HG03354 (cell line): ENCODE measurements around the gene HSPA5.
"Not testable (repeated sequence)": the region's sequence is repeated elsewhere in the genome, so short reads cannot be mapped to it uniquely, and the experiment has no call there.

ENCODE experiments used
- ATAC-seq: cut with Tn5 transposase; IDR thresholded peaks from one replicate; pipeline ENCODE4 v1.9.1; 2021; ENCODE audit warnings: mild to moderate bottlenecking; ENCODE audit not compliant: unreplicated experiment, poor library complexity, severe bottlenecking

The HSPA5 gene

DNA sequence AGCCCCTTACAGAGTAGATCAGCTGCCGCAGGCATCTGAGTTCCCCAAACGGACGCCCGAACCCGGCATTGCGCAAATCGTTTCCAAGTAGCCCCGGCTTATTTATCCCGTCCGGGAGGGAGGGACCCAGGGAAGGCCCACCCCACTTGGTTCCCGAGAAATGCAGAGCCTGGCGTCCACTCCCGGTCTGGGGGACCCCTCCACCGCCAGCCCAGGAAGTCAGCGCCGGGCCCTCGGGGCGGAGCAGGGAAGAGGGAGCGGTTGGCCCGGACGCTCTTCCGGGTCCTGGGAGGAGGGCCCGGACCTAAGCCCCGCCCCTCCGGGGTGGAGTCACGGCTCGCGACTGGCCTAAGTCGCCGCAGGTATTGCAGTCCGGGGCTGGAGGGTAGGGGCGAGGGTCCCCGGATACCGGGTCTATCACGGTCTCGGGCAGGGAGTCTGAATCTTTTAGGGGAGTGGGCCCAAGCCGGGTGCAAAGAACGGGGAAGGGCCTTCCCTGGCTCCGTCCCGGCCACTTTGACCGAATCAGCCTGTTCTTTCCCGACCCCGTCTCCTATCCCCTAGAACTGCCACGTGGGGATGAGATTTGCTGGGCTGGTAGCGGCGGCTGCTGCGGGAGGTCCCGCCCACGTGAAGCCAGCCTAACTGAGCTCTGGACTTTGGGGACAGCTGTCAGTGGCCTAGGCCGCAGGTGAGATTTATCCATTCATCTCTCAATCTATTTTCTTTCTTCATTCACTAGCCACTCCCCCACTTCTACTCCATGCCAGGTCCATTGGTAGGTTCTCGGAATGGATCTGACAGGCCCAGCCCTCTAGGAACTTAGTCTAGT, 40.7 kb downstream of the HSPA5 start, which contains the start of gene RABEPK:
Gene RABEPK, plus strand, starts transcription at position 327 of the 832 bp plus-strand sequence. CDS start 2,472 bp downstream, outside the sequence.
- peak; percentile 99 for ATAC-seq

DNA sequence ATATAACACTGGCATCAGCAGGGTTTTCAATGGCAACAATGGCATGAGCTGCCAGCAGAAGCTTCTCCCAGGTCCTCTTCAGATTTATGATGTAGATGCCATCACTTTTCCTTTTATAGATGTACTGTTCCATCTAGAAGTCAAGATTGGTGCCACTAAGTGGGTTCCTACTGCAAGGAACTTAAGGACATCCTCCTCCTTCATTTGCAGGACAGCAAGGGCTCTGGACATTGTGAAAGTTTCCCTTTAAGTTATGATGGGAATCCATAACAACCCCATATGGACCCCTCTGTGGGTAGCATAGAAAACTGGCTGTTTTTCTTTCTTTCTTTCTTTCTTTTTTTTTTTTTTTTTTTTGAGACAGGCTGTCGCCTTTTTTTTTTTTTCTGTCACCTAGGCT, 45.6 kb downstream of the HSPA5 start:
- ATAC-seq = not testable (repeated sequence)

DNA sequence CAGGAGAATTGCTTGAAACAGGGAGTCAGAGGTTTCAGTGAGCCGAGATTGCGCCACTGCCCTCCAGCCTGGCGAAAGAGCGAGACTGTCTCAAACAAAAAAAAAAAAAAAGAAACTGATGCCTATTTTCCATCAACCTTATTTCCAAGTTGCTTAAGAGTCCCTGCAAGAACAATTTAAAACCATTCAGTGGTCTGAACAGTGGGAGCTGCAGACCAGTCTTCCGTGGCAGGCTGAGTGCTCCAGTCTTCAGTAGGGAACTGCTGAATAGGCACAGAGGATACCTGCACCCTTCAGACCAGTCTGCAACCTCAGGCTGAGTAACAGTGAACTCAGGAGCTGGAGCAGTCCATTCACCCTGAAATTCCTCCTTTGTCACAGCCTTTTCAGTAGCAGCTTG, 46.7 kb downstream of the HSPA5 start:
- ATAC-seq = not testable (repeated sequence)

DNA sequence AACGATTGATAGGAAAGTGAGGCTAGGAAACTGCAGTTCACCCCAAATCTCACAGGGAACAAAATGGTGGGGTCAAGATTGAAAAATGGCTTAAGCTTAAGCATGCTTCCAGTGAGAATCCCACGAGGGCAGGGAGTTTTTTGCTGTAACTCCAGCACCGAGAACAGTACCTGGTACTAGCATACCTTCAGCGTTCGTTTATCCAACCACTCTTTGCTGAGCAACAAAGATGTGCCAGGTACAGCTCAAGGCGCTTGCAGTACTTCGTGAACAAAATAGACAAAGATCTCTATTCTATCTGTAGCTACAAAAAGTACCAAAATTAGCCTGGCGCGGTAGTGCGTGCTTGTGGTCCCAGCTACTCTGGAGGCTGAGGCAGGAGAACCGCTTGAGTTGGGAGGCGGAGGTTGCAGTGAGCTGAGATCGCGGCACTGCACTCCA, 50.8 kb downstream of the HSPA5 start:
- ATAC-seq = no peak

DNA sequence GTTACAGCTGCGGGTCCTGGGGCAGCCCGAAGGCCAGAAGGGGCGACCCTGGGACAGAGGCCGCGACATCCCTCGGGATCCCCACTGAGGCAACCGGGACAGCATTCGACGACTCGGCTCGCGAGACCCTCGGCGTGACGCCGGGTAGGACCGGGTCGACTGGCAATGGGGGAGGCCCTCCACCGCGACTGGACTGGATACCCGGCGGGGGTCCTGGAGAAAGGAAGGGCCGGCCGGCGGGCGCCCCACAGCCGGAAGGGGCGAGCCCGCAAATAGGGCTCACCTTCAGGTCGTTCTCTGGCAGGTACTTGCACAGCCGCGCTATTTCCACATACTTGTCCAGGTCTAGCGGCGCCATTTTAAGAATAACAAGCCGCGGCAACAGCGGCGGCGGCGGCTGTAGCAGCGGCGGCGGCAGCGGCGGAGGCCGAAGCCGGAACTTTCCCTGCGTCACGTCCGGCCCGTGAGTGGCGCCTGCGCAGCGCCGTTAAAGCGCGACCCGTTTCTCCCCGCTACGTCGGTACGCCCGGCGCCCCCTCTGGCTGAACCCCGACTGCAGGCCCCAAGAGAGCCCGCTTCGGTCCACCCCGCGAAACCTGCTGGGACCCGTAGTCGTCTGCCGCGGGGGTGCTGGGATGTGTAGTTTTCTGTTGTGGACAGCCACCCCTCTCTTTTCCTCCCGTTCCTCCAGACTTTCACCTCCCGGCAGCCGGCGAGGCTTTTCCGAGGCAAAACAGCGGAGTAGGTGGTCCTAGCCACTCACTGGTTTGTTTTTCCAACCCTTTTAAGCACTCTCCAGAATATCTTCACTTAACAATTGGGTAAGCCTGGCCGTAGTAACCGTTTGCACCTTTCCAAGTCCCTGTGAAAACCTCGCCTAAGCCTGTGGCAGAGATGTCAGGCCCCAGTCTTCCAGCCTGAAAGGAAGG, 51.5 kb downstream of the HSPA5 start, which contains the start of gene PPP6C:
Gene PPP6C, minus strand, starts transcription at position 443 of the 929 bp plus-strand sequence. Its CDS starts 85 bp downstream, at position 358.
- ATAC-seq = peak; percentile 97

DNA sequence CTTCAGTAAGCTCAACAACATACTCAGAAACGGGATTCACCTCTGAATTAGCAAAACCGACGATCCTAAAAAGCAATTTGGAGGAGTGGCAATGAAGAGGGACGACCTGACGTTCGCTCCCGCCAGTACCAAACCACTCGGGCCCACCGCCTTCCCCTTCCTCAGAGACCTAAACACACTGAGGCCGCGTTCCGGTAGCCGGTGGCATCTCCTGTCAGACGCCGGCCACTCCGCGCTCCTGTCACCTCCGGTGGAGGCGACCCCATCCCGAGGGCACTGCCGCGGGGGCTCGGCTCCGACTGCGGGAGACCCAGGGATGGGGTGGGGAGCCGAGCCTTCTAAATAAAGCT, 52.2 kb downstream of the HSPA5 start:
- ATAC-seq = peak; percentile 37
